ENCODE data around the gene GRPEL1. TPM values are rescaled to one million over a fixed set of nuclear protein-coding genes. Genes with fewer than 3 reads are reported as not detected.

GRPEL1 gene
- total and polyA plus RNA-seq, 8 donors, result 20.1 to 33.9 (median 28.5) TPM

DNA sequence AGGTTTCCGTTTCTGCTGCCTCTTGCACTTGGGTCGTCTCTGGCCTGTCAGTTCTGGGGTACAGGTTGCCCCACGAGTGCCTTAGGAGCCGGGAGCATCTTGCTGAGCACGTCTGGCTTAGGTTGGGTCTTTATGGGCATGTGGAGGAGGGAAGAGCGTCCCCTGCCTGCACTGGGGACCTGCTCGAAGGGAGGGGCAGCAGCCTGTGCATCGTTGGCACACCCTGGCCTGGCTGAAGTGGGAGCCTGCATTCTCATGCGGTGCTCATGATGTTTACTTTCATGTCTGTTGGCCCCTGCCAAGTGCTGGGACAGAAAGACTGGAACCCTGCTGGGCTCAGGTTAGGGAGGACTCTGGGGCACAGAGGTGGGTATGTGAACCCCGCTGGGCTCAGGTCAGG lies 48.5 kb downstream of the GRPEL1 start:
- H3K27ac ChIP-seq, result no peak overlapping the region
- no peaks in the 10 kb centered on the region for H3K27me3 ChIP-seq
- peaks cover 0 to 95% of the 10 kb centered on the region in 2 donors for H3K36me3 ChIP-seq
- no peaks in the 10 kb centered on the region for H3K9me3 ChIP-seq
- TF ChIP-seq, protein P1, sequence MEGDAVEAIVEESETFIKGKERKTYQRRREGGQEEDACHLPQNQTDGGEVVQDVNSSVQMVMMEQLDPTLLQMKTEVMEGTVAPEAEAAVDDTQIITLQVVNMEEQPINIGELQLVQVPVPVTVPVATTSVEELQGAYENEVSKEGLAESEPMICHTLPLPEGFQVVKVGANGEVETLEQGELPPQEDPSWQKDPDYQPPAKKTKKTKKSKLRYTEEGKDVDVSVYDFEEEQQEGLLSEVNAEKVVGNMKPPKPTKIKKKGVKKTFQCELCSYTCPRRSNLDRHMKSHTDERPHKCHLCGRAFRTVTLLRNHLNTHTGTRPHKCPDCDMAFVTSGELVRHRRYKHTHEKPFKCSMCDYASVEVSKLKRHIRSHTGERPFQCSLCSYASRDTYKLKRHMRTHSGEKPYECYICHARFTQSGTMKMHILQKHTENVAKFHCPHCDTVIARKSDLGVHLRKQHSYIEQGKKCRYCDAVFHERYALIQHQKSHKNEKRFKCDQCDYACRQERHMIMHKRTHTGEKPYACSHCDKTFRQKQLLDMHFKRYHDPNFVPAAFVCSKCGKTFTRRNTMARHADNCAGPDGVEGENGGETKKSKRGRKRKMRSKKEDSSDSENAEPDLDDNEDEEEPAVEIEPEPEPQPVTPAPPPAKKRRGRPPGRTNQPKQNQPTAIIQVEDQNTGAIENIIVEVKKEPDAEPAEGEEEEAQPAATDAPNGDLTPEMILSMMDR (IDR thresholded peaks at IDR 0.05), result no peak
- intact Hi-C loops (cut with DNase I), result no loop called here
- H3K4me3 ChIP-seq, result no peak overlapping the region
- no peak for DNase-seq
- H3K4me1 ChIP-seq, result no peaks in the 10 kb centered on the region
- ATAC-seq, result peak; percentile 77

DNA sequence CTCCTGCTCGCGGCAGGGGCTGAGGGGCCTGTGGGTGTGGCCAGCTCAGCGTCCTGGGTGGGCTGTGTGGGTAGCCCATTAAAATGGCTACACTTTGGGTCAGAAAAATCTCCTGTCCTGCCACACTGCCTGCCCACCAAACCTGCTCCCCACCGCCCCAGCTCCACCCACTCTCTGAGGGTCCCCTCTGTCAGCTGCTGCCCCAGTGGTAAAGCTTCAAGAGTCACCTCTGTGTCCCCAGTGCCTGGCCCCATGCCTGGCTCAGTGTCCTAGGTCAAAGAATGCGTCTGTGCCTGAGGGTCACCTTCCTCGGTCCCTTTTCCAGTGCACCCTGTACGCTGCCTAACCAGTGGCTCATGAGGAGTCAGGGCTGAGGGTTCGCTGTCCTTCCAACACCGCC lies 49.6 kb downstream of the GRPEL1 start:
- DNase-seq (no peak), ATAC-seq (no peak)
- TF ChIP-seq, protein P1 (IDR thresholded peaks at IDR 0.05), result no peak
- no peaks in the 10 kb centered on the region for H3K4me1 ChIP-seq
- no peaks in the 10 kb centered on the region for H3K9me3 ChIP-seq
- no peaks in the 10 kb centered on the region for H3K27me3 ChIP-seq
- peaks cover 0 to 95% of the 10 kb centered on the region in 2 donors for H3K36me3 ChIP-seq
- no peak overlapping the region for H3K4me3 ChIP-seq
- no peak overlapping the region for H3K27ac ChIP-seq
- intact Hi-C loops (cut with DNase I), result no loop called here

DNA sequence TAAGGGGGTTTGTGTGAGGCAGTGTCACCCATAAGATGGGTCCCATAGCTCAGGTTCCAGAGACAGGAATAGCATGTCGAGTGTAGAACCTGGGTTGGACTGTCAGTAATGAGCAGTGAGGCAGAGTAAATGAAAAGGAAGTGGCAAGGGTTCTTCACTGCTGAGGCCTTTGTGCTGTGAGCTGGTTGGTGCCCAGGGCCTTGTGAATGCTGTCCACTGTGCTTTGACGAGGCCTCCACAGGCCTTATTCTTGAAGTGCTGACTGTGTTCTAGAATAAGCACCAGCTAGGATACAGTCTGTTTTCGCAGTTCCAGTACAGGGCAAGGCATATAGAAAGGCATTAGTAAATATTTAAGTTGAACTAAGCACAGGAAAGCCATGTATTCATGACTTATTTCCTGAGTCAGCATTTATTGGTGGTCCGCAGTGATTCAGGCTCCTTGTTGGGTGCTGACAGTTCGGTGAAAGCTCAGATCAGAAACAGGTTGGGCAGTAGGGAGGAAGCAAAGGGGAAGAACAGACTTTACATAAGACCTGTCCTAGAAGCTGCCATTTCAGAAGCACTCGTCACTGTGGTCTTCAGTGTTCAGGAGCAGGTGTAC lies 50.3 kb downstream of the GRPEL1 start:
- no peak for ATAC-seq
- no peak for DNase-seq
- TF ChIP-seq, protein P1 (IDR thresholded peaks at IDR 0.05), result no peak

DNA sequence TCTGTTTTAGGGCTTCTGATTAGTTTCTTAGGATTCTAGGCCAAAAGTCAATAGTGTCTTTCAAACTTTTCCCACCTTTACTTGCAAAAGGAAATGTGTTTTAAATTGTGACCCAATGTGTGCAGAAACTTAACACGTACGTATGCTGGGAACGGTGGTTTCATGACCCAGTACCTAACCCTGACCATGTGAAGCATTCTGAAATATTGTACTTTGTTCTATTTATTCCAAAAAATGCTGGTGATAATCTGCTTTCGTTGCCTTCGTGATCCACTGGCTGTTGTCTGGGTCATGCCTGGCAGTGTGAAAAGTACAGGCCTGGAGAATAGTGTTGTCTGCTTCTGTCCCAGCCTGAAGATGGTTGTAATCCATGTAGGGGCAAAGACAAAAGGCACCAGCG lies 51.4 kb downstream of the GRPEL1 start:
- Histone ChIP-seq H3K4me1 (no peaks in the 10 kb centered on the region), H3K27ac (no peak overlapping the region), H3K4me3 (no peak overlapping the region), H3K9me3 (no peaks in the 10 kb centered on the region), H3K36me3 (peaks cover 0 to 95% of the 10 kb centered on the region in 2 donors), H3K27me3 (no peaks in the 10 kb centered on the region)
- no peak for ATAC-seq
- TF ChIP-seq, protein P1 (IDR thresholded peaks at IDR 0.05), result no peak
- intact Hi-C loops (cut with DNase I), result no loop called here
- DNase-seq, result no peak

More for the DNA sequence above, 50.3 kb downstream of the GRPEL1 start:
- no peaks in the 10 kb centered on the region for H3K9me3 ChIP-seq
- H3K36me3 ChIP-seq, result peaks cover 0 to 95% of the 10 kb centered on the region in 2 donors
- intact Hi-C loops (cut with DNase I), result no loop called here
- no peaks in the 10 kb centered on the region for H3K4me1 ChIP-seq
- no peak overlapping the region for H3K27ac ChIP-seq
- no peaks in the 10 kb centered on the region for H3K27me3 ChIP-seq
- no peak overlapping the region for H3K4me3 ChIP-seq

DNA sequence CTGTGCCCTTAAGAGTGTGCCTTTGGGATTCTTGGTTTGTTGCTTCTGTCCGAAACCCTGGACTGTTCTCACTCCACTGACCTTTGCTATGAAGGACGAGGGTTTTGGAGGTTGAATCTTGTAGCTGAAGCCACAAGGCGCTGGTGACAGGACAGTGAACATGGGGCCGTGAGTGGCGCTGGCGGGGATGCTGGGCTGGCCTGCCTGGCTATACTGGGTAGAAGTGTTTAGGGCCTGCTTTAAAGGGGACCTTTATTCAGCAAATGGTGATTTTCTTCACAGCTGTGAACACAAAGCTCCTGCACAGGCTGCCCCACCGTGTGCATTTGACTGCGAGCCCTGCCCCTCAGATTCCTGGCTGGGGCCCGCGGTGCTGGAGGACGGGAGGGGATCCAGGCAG lies 51.8 kb downstream of the GRPEL1 start:
- H3K9me3 ChIP-seq, result no peaks in the 10 kb centered on the region
- peaks cover 0 to 95% of the 10 kb centered on the region in 2 donors for H3K36me3 ChIP-seq
- no peaks in the 10 kb centered on the region for H3K27me3 ChIP-seq
- intact Hi-C loops (cut with DNase I), result no loop called here
- H3K27ac ChIP-seq, result no peak overlapping the region
- DNase-seq (no peak), ATAC-seq (no peak)
- H3K4me3 ChIP-seq, result no peak overlapping the region
- TF ChIP-seq, protein P1 (IDR thresholded peaks at IDR 0.05), result no peak
- no peaks in the 10 kb centered on the region for H3K4me1 ChIP-seq
